NCI-H1436 (cell line): Measurements from ENCODE around the gene VEGFB.

ENCODE experiments used
- DNase-seq: peaks from one replicate; lab custom pipeline; 2025; lab: John Stamatoyannopoulos, UW

VEGFB gene

DNA sequence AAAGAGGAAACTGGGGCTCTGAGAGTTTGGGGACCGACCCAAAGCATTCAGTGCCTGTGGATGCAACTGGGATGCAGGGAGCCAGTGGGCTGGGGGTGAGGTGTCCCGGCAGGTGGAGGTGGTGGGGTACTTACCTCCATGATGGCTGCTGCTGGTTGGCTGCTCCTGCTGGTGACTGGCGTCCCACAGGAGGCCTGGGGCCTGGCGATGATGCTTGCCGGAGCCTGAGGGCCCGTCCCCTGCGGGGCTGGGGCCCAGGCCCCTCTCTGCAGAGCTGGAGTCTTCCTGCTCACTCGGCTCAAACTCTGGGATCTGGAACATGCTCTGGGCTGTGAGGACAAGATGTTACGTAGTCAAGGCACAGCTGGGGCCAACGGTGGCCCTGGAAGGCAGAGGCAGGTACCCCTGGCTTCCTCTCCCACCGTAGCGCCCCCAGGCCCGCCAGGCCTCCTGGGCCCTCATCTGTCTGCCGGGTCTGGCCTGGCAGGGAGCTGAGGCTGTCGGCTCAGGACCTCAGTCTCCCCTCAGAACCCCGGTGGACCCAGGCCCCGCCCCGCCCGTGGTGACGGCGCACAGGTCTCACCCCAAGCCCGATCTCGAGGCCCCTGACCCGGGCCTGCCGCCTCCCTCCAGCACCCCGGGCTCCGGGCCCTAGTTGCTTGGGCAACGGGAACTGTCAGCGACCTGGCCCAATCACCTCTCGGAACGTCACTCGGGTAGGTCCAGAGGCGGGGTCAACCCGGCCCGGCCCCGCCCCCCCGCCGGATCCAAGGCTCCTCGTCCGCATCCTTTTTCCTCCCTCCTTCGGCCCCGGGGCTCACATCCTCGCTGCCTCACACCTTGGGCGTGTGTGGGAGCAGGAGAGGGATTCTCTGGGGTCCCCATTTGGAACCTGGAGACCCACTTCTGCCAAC, 49.9 kb downstream of the VEGFB start, which contains the start of gene BAD:
BAD (minus strand) TSS at position 618 of the 914 bp plus-strand sequence; CDS start at position 321, 297 bp downstream.
- peak; percentile 92 for DNase-seq

DNA sequence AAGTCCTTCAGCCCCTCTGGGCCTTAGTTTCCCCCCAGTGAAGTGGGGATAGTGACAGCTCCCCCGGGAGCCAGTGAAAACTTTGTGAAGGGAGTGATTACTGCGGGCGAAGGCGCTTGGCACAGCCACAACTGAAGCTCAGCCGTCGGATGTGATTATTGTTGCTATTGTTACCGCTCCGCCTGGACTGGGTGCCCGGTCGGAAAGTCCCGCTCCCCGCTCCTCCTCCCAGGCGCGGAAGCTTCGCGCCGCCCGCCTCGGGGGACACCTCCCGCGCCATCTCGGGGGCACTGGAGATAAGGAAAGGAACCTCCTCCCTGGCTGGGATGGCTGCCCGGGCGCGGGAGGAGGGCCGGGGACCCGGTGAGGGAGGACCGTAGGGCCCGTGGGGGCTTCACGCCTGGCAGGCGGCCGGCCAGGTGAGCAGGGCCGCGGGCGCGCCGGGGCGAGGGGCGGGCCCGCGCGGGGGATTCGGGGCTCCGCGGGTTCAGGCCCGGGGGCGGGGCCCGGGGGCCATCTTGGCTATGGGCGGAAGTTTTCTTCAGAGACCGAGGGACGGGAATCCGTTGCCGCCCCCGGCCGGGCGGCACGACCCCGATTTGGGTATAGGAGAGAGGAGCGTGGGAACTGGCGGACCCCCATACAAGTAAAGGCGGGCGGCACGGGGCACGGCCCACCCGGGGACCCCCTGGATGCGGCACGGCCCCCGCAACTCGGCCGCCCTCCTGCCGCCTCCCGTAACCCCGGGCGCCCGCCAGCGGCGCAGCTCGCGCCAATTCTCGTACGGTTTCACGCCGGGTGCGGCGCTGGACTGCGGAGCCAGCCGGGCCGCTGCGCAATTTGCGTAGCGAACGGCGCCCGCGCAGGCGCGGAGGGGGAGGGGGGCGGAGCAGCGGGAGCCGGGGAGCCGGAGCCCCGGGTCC, 50.8 kb downstream of the VEGFB start, which contains the start of gene GPR137:
GPR137 (plus strand) TSS at position 887 of the 923 bp plus-strand sequence. CDS start 677 bp downstream, outside the sequence.
- DNase-seq: peak; percentile 83

- no peak for DNase-seq
These were observed 51.8 kb downstream of the VEGFB start for GRCh38 chr11:64285885-64286800.

DNA sequence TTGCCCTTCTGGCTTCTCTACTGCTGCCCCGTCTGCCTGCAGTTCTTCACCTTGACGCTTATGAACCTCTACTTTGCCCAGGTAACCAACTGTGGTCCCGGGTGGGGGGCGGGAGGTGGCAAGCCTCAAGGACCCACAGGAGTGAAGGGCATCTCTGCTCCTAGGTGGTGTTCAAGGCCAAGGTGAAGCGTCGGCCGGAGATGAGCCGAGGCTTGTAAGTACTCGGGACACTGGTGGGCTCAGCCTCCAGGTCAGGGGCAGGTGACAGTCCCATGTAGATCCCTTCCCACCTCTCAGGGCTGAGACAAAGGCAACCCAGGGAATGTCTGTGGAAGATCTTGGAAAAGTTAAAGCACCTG, 52.4 kb downstream of the VEGFB start:
- DNase-seq: no peak

- DNase-seq: no peak
These were observed 53.4 kb downstream of the VEGFB start for GRCh38 chr11:64287676-64288352.

GRCh38 chr11:64288353-64288750, 54.0 kb downstream of the VEGFB start:
- DNase-seq: no peak
